ENCODE data around the gene GRIK4. TPM values are rescaled to one million over a fixed set of nuclear protein-coding genes. Genes with fewer than 3 reads are reported as not detected.

GRIK4 gene
- total and polyA plus RNA-seq, 2 donors from 2014 or later, result 0.25 TPM; not detected in 1

GRCh38 chr11:120681434-120682331 lies 170.1 kb downstream of the GRIK4 start:
- H3K4me1 ChIP-seq (ENCODE audit: control insufficient read depth in 2 of 3, insufficient read depth in 2 of 3, low read depth in 1 of 3, low read length in 3 of 3), result no peaks in the 10 kb centered on the region
- H3K27ac ChIP-seq (ENCODE audit: low read depth in 2 of 2, low read length in 2 of 2), result no peak overlapping the region
- no peaks in the 10 kb centered on the region for H3K36me3 ChIP-seq (ENCODE audit: control insufficient read depth in 2 of 3, insufficient read depth in 3 of 3, low read length in 3 of 3)
- peak in 1 of 5 donors; percentile 23 for DNase-seq
- H3K9ac ChIP-seq (ENCODE audit: low read length in 3 of 3), result no peak overlapping the region
- no peak for TF ChIP-seq CTCF (IDR thresholded peaks at IDR 0.05; ENCODE audit: borderline replicate concordance, extremely low read depth, insufficient read depth)
- intact Hi-C loops (cut with DNase I), result loop anchor here (10.0 kb wide), 1 partner anchor 273 kb away; no protein-coding TSS in a partner anchor
- no peaks in the 10 kb centered on the region for H3K9me3 ChIP-seq (ENCODE audit: control insufficient read depth in 2 of 3, insufficient read depth in 1 of 3, low read length in 3 of 3)
- FAIRE-seq, result no peak
- H3K27me3 ChIP-seq (ENCODE audit: control insufficient read depth, insufficient read depth, low read length), result no peaks in the 10 kb centered on the region
- H3K4me3 ChIP-seq (ENCODE audit: low read length in 3 of 3), result no peak overlapping the region

- Histone ChIP-seq H3K27me3 (ENCODE audit: control insufficient read depth, insufficient read depth, low read length) (no peaks in the 10 kb centered on the region), H3K9me3 (ENCODE audit: control insufficient read depth in 2 of 3, insufficient read depth in 1 of 3, low read length in 3 of 3) (no peaks in the 10 kb centered on the region), H3K4me3 (ENCODE audit: low read length in 3 of 3) (no peak overlapping the region), H3K4me1 (ENCODE audit: control insufficient read depth in 2 of 3, insufficient read depth in 2 of 3, low read depth in 1 of 3, low read length in 3 of 3) (no peaks in the 10 kb centered on the region), H3K9ac (ENCODE audit: low read length in 3 of 3) (no peak overlapping the region), H3K36me3 (ENCODE audit: control insufficient read depth in 2 of 3, insufficient read depth in 3 of 3, low read length in 3 of 3) (no peaks in the 10 kb centered on the region), H3K27ac (ENCODE audit: low read depth in 2 of 2, low read length in 2 of 2) (no peak overlapping the region)
- no peak for FAIRE-seq
- peak in 1 of 5 donors; percentile 8 for DNase-seq
- intact Hi-C loops (cut with DNase I), result loop anchor here (10.0 kb wide), 1 partner anchor 273 kb away; no protein-coding TSS in a partner anchor
- no peak for TF ChIP-seq CTCF (IDR thresholded peaks at IDR 0.05; ENCODE audit: borderline replicate concordance, extremely low read depth, insufficient read depth)
Measured at GRCh38 chr11:120682332-120682649, 170.7 kb downstream of the GRIK4 start.

- TF ChIP-seq CTCF (IDR thresholded peaks at IDR 0.05; ENCODE audit: borderline replicate concordance, extremely low read depth, insufficient read depth), result no peak
- Histone ChIP-seq H3K9me3 (ENCODE audit: control insufficient read depth in 2 of 3, insufficient read depth in 1 of 3, low read length in 3 of 3) (no peaks in the 10 kb centered on the region), H3K9ac (ENCODE audit: low read length in 3 of 3) (no peak overlapping the region), H3K4me3 (ENCODE audit: low read length in 3 of 3) (no peak overlapping the region), H3K36me3 (ENCODE audit: control insufficient read depth in 2 of 3, insufficient read depth in 3 of 3, low read length in 3 of 3) (no peaks in the 10 kb centered on the region), H3K27ac (ENCODE audit: low read depth in 2 of 2, low read length in 2 of 2) (no peak overlapping the region), H3K27me3 (ENCODE audit: control insufficient read depth, insufficient read depth, low read length) (no peaks in the 10 kb centered on the region), H3K4me1 (ENCODE audit: control insufficient read depth in 2 of 3, insufficient read depth in 2 of 3, low read depth in 1 of 3, low read length in 3 of 3) (no peaks in the 10 kb centered on the region)
- intact Hi-C loops (cut with DNase I), result loop anchor here (10.0 kb wide), 1 partner anchor 272 kb away; no protein-coding TSS in a partner anchor
- DNase-seq (no peak), FAIRE-seq (no peak)
Measured at GRCh38 chr11:120682866-120683265, 171.3 kb downstream of the GRIK4 start.

Data from kidney (tissue), 14 donors.